Smooth muscle cell of the umbilical artery (primary cell): ENCODE data around the gene SIRT5. TPM values are rescaled to one million over a fixed set of nuclear protein-coding genes. Genes with fewer than 3 reads are reported as not detected.

ENCODE experiments used
- total RNA-seq: library from RNA; depleted of rRNA; stranded (reverse); fragments of >200 nt; gene quantifications from 2 replicates; pipeline ENCODE4 v1.2.3, GENCODE V29; 2014

The SIRT5 gene
- 6.5 and 8.5 TPM in 2 replicates for total RNA-seq

DNA sequence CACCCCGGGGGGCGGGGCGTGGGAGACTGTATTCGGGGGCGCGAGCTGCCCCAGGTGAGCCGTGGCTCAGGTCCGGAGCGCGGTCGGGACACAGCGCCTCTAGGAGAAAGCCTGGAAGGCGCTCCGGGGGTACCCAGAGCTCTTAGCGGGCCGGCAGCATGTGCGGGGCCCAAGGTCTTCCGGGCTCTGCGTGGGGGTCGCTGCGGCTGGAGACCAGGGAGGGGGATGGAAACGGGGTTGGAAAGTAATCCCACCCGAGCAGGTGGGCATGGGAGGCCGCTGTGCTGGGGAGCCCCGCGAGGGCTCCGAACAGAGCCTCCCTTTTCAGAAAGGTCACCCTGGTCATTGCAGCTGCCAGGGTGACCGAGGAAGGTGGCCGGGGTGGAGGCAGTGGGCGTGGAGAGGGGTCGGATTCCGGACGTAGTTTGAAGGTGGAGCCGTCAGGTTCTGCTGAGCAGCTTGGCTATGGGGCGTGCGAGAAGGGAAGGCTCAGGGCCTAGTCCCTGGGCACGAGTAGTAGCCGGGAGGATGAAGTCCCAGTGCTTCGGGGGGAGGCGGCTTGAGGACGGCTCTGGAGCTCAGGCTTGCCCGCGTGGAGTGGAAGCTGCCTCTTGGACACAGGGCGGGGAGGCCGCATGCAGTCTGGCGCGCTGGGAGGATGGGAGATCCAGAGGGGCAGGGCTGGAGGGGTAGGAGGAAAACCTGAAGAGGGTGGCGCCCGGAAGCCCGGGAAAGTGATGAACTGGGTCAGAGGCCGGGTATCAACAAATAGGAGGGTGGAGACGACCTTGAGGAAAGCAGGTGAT, at the start of gene SIRT5:
Gene SIRT5, plus strand, starts transcription at position 31 of the 806 bp plus-strand sequence. CDS start 9,510 bp downstream, outside the sequence.

DNA sequence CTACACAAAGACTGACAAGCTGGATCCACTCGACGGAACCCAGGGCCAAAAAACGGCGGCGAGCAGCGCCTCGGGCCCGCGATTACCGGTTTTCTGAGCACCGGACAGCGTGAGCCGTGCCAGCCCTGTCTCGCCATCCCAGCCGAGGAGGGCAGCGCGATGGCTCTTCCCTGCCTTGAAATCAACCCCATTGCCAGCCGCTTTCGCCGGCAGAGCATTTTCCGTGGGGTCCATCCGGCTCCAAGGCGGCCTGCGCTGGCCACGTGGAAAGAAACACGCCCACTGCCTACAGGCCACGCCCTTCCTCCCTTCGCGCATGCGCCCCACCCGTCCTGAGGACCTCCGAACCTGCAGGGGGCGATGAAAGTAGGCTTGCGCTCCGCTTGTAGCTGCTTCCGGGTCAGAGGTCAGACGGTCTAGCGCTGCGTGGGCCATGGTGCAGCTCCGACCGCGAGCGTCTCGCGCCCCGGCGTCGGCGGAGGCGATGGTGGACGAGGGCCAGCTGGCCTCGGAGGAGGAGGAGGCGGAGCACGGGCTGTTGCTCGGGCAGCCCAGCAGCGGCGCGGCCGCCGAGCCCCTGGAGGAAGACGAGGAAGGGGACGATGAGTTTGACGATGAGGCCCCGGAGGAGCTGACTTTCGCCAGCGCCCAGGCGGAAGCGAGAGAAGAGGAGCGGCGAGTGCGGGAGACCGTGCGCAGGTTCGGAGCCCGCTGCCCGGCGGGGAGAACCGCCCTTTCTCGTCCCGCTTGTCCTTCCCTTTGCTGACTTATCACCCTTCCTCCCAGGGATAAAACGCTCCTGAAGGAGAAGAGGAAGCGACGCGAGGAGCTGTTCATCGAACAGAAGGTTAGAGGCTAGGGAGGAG, 40.8 kb downstream of the SIRT5 start, which contains the start of gene NOL7:
Gene NOL7, plus strand, starts transcription at position 410 of the 866 bp plus-strand sequence. Its CDS starts 24 bp downstream, at position 434.

Other genes starting within 250 kb of the SIRT5 start
- 19.5 and 22.9 TPM in 2 replicates for gene TBC1D7, start 246.1 kb upstream of the SIRT5 start, total RNA-seq
- 13.7 and 16.9 TPM in 2 replicates for gene GFOD1, start 87.0 kb upstream of the SIRT5 start, total RNA-seq
- gene NOL7, start 40.7 kb downstream of the SIRT5 start, total RNA-seq, result 51.7 and 59.7 TPM in 2 replicates
- gene RANBP9, start 137.2 kb downstream of the SIRT5 start, total RNA-seq, result 37.4 and 53.3 TPM in 2 replicates
- 8.0 and 9.6 TPM in 2 replicates for gene MCUR1, start 240.0 kb downstream of the SIRT5 start, total RNA-seq